MM.1S (cell line): Measurements from ENCODE around the gene EOLA1.

Experiments
- DNase-seq: peaks from one replicate; pipeline ENCODE4 v3.0.0-alpha.2; 2015
- H2AFZ ChIP-seq: fragments of 300-600 bp; sonication (generic); 2 replicates; pipeline ENCODE4 v1.6.0; 2016; ENCODE audit warnings: antibody characterized with exemption, low read length
- H3F3A ChIP-seq: fragments of 300-600 bp; sonication (generic); 2 replicates; pipeline ENCODE4 v1.6.1; 2016; ENCODE audit warnings: mild to moderate bottlenecking, antibody characterized with exemption, low read length, moderate library complexity, mixed read lengths; ENCODE audit not compliant: insufficient read depth
- H3K27ac ChIP-seq: fragments of 300-600 bp; sonication (generic); 2 replicates; pipeline ENCODE4 v1.5.1; 2016; ENCODE audit warnings: mild to moderate bottlenecking, low read length
- H3K27me3 ChIP-seq: fragments of 300-600 bp; sonication (generic); replicated peaks from 2 replicates; pipeline ENCODE4 v1.6.0; 2016; ENCODE audit warnings: low read length; ENCODE audit not compliant: insufficient read depth
- H3K36me3 ChIP-seq: fragments of 300-600 bp; sonication (generic); replicated peaks from 2 replicates; pipeline ENCODE4 v1.6.1; 2016; ENCODE audit warnings: mild to moderate bottlenecking, low read length, mixed read lengths; ENCODE audit not compliant: insufficient read depth
- H3K4me1 ChIP-seq: fragments of 300-600 bp; sonication (generic); 2 replicates; pipeline ENCODE4 v1.6.1; 2016; ENCODE audit warnings: low read length, mixed read lengths
- H3K4me2 ChIP-seq: fragments of 300-600 bp; sonication (generic); 2 replicates; pipeline ENCODE4 v1.6.0; 2016; ENCODE audit warnings: low read depth, low read length
- H3K4me3 ChIP-seq: fragments of 300-600 bp; sonication (generic); 2 replicates; pipeline ENCODE4 v1.5.1; 2016; ENCODE audit warnings: low read length, mixed read lengths
- H3K79me2 ChIP-seq: fragments of 300-600 bp; sonication (generic); 2 replicates; pipeline ENCODE4 v1.6.1; 2016; ENCODE audit warnings: mixed run types, low read length, mixed read lengths
- H3K9ac ChIP-seq: fragments of 300-600 bp; sonication (generic); 2 replicates; pipeline ENCODE4 v1.6.1; 2016; ENCODE audit warnings: low read length, mixed read lengths
- H3K9me2 ChIP-seq: fragments of 300-600 bp; sonication (generic); replicated peaks from 2 replicates; pipeline ENCODE4 v1.6.1; 2016; ENCODE audit warnings: mild to moderate bottlenecking, low read length, mixed read lengths; ENCODE audit not compliant: insufficient read depth
- H3K9me3 ChIP-seq: fragments of 300-600 bp; sonication (generic); replicated peaks from 2 replicates; pipeline ENCODE4 v1.6.1; 2016; ENCODE audit warnings: mild to moderate bottlenecking, low read length, mixed read lengths; ENCODE audit not compliant: insufficient read depth
- H4K20me1 ChIP-seq: fragments of 300-600 bp; sonication (generic); 2 replicates; pipeline ENCODE4 v1.6.1; 2016; ENCODE audit warnings: mild to moderate bottlenecking, low read length, moderate library complexity, mixed read lengths; ENCODE audit not compliant: insufficient read depth
- CTCF ChIP-seq: fragments of 300-600 bp; sonication (generic); IDR thresholded peaks from 2 replicates; pipeline ENCODE4 v1.5.1; 2016; ENCODE audit warnings: antibody characterized with exemption, low read length, mixed read lengths
- EZH2 ChIP-seq: fragments of 300-600 bp; sonication (generic); optimal IDR thresholded peaks from 2 replicates; pipeline ENCODE3; 2017; ENCODE audit warnings: low read depth, mild to moderate bottlenecking, antibody characterized with exemption, low read length, mixed read lengths
- EZH2phosphoT487 ChIP-seq: fragments of 300-600 bp; sonication (generic); IDR thresholded peaks from 2 replicates; pipeline ENCODE4 v1.6.1; 2018; ENCODE audit warnings: antibody characterized with exemption, low read length

Gene EOLA1

GRCh38 chrX:149511081-149511480 is 29.7 kb upstream of the EOLA1 start:
- Histone ChIP-seq H4K20me1 (no peaks in the 10 kb centered on the region), H3K4me3 (no peak overlapping the region), H3F3A (no peaks in the 10 kb centered on the region), H3K4me1 (peaks cover 7% of the 10 kb centered on the region; the same call in 1 of the 2 replicates), H2AFZ (no peak overlapping the region), H3K4me2 (no peak overlapping the region), H3K9me3 (no peaks in the 10 kb centered on the region), H3K9ac (no peak overlapping the region), H3K36me3 (no peaks in the 10 kb centered on the region), H3K27me3 (no peaks in the 10 kb centered on the region), H3K9me2 (no peaks in the 10 kb centered on the region), H3K27ac (no peak overlapping the region), H3K79me2 (no peaks in the 10 kb centered on the region)
- no peak for DNase-seq
- no peak for TF ChIP-seq EZH2phosphoT487
- TF ChIP-seq CTCF = no peak
- TF ChIP-seq EZH2 = no peak

- no peaks in the 10 kb centered on the region for H3F3A ChIP-seq
- H3K79me2 ChIP-seq = no peaks in the 10 kb centered on the region
- H2AFZ ChIP-seq = peak overlapping the region; percentile 7; the same call in 1 of the 2 replicates
- H4K20me1 ChIP-seq = no peaks in the 10 kb centered on the region
- peak; percentile 50 for DNase-seq
- H3K4me1 ChIP-seq = peaks cover 18% of the 10 kb centered on the region
- H3K27me3 ChIP-seq = no peaks in the 10 kb centered on the region
- H3K4me2 ChIP-seq = peak overlapping the region; percentile 39; the same call in 1 of the 2 replicates
- no peak overlapping the region; the same call in 1 of the 2 replicates for H3K9ac ChIP-seq
- H3K27ac ChIP-seq = peak overlapping the region; percentile 24; the same call in 1 of the 2 replicates
- no peaks in the 10 kb centered on the region for H3K9me2 ChIP-seq
- no peaks in the 10 kb centered on the region for H3K9me3 ChIP-seq
- TF ChIP-seq EZH2phosphoT487 (no peak), EZH2 (no peak), CTCF (peak; percentile 61)
- H3K4me3 ChIP-seq = no peak overlapping the region
- no peaks in the 10 kb centered on the region for H3K36me3 ChIP-seq
These were observed 28.5 kb upstream of the EOLA1 start for GRCh38 chrX:149512225-149512885.

GRCh38 chrX:149513825-149514428 is 26.9 kb upstream of the EOLA1 start:
- Histone ChIP-seq H3F3A (no peaks in the 10 kb centered on the region), H3K9ac (no peak overlapping the region), H4K20me1 (no peaks in the 10 kb centered on the region), H3K27ac (no peak overlapping the region), H3K4me2 (no peak overlapping the region), H3K27me3 (no peaks in the 10 kb centered on the region), H3K36me3 (no peaks in the 10 kb centered on the region), H3K79me2 (no peaks in the 10 kb centered on the region), H3K4me1 (peaks cover 23% of the 10 kb centered on the region), H3K9me2 (no peaks in the 10 kb centered on the region), H3K9me3 (no peaks in the 10 kb centered on the region), H3K4me3 (no peak overlapping the region), H2AFZ (no peak overlapping the region)
- DNase-seq = no peak
- no peak for TF ChIP-seq EZH2
- TF ChIP-seq CTCF = no peak
- TF ChIP-seq EZH2phosphoT487 = no peak
